ENCODE measurements around the gene TFAP2E. TPM values are rescaled to one million over a fixed set of nuclear protein-coding genes. Genes with fewer than 3 reads are reported as not detected.

TFAP2E gene
- total RNA-seq, 2 experiments from 2014 or later = 0.17 to 0.76 TPM

- H3K9me3 Mint-ChIP-seq = no peaks in the 10 kb centered on the region
- intact Hi-C loops (cut with micrococcal nuclease) = loop anchor here (1.0 kb wide), 3 partner anchors 15 to 86 kb away; no protein-coding TSS in a partner anchor
- H3K4me1 Mint-ChIP-seq (ENCODE audit: low read depth) = peaks cover 76% of the 10 kb centered on the region
- no peak for DNase-seq
- peak overlapping the region; percentile 16 for H3K4me3 Mint-ChIP-seq
- ChIA-PET CTCF (interaction anchor here (0.7 to 5.0 kb wide), 5 partner anchors 12 to 176 kb away, joined by 3 to 69 read pairs (median 4); no protein-coding TSS in a partner anchor), POLR2A (interaction anchor here (0.8 to 4.1 kb wide), 5 partner anchors 16 to 87 kb away, joined by 3 to 13 read pairs (median 5); partner anchors contain the start of gene KIAA0319L)
- H3K36me3 Mint-ChIP-seq = peaks cover 1% of the 10 kb centered on the region
- no peaks in the 10 kb centered on the region for H3K27me3 Mint-ChIP-seq
- H3K27ac Mint-ChIP-seq = peak overlapping the region; percentile 87
These were observed 33.3 kb upstream of the TFAP2E start for GRCh38 chr1:35539824-35540261.

GRCh38 chr1:35544976-35545375 is 28.1 kb upstream of the TFAP2E start:
- intact Hi-C loops (cut with micrococcal nuclease) = loop anchor here (1.0 kb wide), 1 partner anchor 94 kb away; no protein-coding TSS in a partner anchor
- no peaks in the 10 kb centered on the region for H3K27me3 Mint-ChIP-seq
- CTCF ChIA-PET = interaction anchor here (0.7 to 3.6 kb wide), 9 partner anchors 20 to 692 kb away, joined by 3 to 74 read pairs (median 3); no protein-coding TSS in a partner anchor
- POLR2A ChIA-PET = interaction anchor here (1.0 kb wide), 1 partner anchor 13 kb away, joined by 3 read pairs; the partner anchor contains the start of genes KIAA0319L and NCDN
- DNase-seq = peak; percentile 69
- H3K4me3 Mint-ChIP-seq = no peak overlapping the region
- peaks cover 9% of the 10 kb centered on the region for H3K36me3 Mint-ChIP-seq
- H3K27ac Mint-ChIP-seq = no peak overlapping the region
- H3K4me1 Mint-ChIP-seq (ENCODE audit: low read depth) = peaks cover 49% of the 10 kb centered on the region
- H3K9me3 Mint-ChIP-seq = no peaks in the 10 kb centered on the region

GRCh38 chr1:35546614-35547013 is 26.5 kb upstream of the TFAP2E start:
- Mint-ChIP-seq H3K4me3 (no peak overlapping the region), H3K27me3 (no peaks in the 10 kb centered on the region), H3K9me3 (no peaks in the 10 kb centered on the region), H3K36me3 (peaks cover 10% of the 10 kb centered on the region), H3K27ac (no peak overlapping the region), H3K4me1 (ENCODE audit: low read depth) (peaks cover 40% of the 10 kb centered on the region)
- ChIA-PET POLR2A (no interaction called here), CTCF (interaction anchor here (3.6 kb wide), 1 partner anchor 96 kb away, joined by 74 read pairs; no protein-coding TSS in a partner anchor)
- no peak for DNase-seq
- intact Hi-C loops (cut with micrococcal nuclease) = no loop called here

- DNase-seq = no peak
- POLR2A ChIA-PET = interaction anchor here (0.6 kb wide), 1 partner anchor 44 kb away, joined by 3 read pairs; no protein-coding TSS in a partner anchor
- Mint-ChIP-seq H3K27ac (no peak overlapping the region), H3K4me1 (ENCODE audit: low read depth) (peaks cover 53% of the 10 kb centered on the region), H3K4me3 (no peak overlapping the region), H3K36me3 (peaks cover 16% of the 10 kb centered on the region), H3K9me3 (no peaks in the 10 kb centered on the region), H3K27me3 (no peaks in the 10 kb centered on the region)
- intact Hi-C loops (cut with micrococcal nuclease) = loop anchor here (10.0 kb wide), 2 partner anchors 689 to 1921 kb away; partner anchors contain the start of gene ZC3H12A
- CTCF ChIA-PET = interaction anchor here (1.1 to 1.8 kb wide), 2 partner anchors 10 to 102 kb away, joined by 3 to 9 read pairs; no protein-coding TSS in a partner anchor
These were observed 19.3 kb upstream of the TFAP2E start for GRCh38 chr1:35553851-35554250.

GRCh38 chr1:35554266-35555211 is 18.6 kb upstream of the TFAP2E start:
- H3K4me1 Mint-ChIP-seq (ENCODE audit: low read depth) = peaks cover 55% of the 10 kb centered on the region
- peaks cover 16% of the 10 kb centered on the region for H3K36me3 Mint-ChIP-seq
- H3K27me3 Mint-ChIP-seq = no peaks in the 10 kb centered on the region
- H3K9me3 Mint-ChIP-seq = no peaks in the 10 kb centered on the region
- ChIA-PET CTCF (interaction anchor here (1.8 to 9.2 kb wide), 2 partner anchors 103 to 104 kb away, joined by 9 to 138 read pairs; no protein-coding TSS in a partner anchor), POLR2A (no interaction called here)
- H3K4me3 Mint-ChIP-seq = no peak overlapping the region
- DNase-seq = no peak
- intact Hi-C loops (cut with micrococcal nuclease) = loop anchor here (1.0 to 10.0 kb wide), 7 partner anchors 15 to 1920 kb away; partner anchors contain the start of genes PSMB2, SFPQ, ZC3H12A and ZMYM6
- H3K27ac Mint-ChIP-seq = no peak overlapping the region

- ChIA-PET CTCF (interaction anchor here (1.1 to 9.2 kb wide), 4 partner anchors 104 to 172 kb away, joined by 3 to 138 read pairs (median 4); no protein-coding TSS in a partner anchor), POLR2A (interaction anchor here (2.3 to 2.9 kb wide), 4 partner anchors 16 to 215 kb away, joined by 10 to 21 read pairs (median 14); partner anchors contain the start of gene CLSPN)
- Mint-ChIP-seq H3K27ac (peak overlapping the region; percentile 62), H3K4me3 (peak overlapping the region; percentile 97), H3K27me3 (no peaks in the 10 kb centered on the region), H3K36me3 (peaks cover 16% of the 10 kb centered on the region), H3K9me3 (no peaks in the 10 kb centered on the region), H3K4me1 (ENCODE audit: low read depth) (peaks cover 57% of the 10 kb centered on the region)
- intact Hi-C loops (cut with micrococcal nuclease) = loop anchor here (1.0 to 10.0 kb wide), 7 partner anchors 16 to 1920 kb away; partner anchors contain the start of genes PSMB2, SFPQ, ZC3H12A and ZMYM6
- no peak for DNase-seq
These were observed 17.9 kb upstream of the TFAP2E start for GRCh38 chr1:35555212-35555584.

- Mint-ChIP-seq H3K4me3 (peak overlapping the region; percentile 97), H3K9me3 (no peaks in the 10 kb centered on the region), H3K27me3 (no peaks in the 10 kb centered on the region), H3K27ac (peak overlapping the region; percentile 62), H3K4me1 (ENCODE audit: low read depth) (peaks cover 57% of the 10 kb centered on the region), H3K36me3 (peaks cover 16% of the 10 kb centered on the region)
- POLR2A ChIA-PET = interaction anchor here (0.6 to 2.9 kb wide), 7 partner anchors 15 to 288 kb away, joined by 3 to 21 read pairs (median 10); partner anchors contain the start of gene CLSPN
- DNase-seq = no peak
- intact Hi-C loops (cut with micrococcal nuclease) = loop anchor here (1.0 to 10.0 kb wide), 7 partner anchors 17 to 1919 kb away; partner anchors contain the start of genes PSMB2, SFPQ, ZC3H12A and ZMYM6
- CTCF ChIA-PET = interaction anchor here (0.7 to 9.2 kb wide), 12 partner anchors 9 to 256 kb away, joined by 3 to 138 read pairs (median 6); no protein-coding TSS in a partner anchor
These were observed 17.3 kb upstream of the TFAP2E start for GRCh38 chr1:35555601-35556477.

GRCh38 chr1:35556484-35557117 is 16.5 kb upstream of the TFAP2E start:
- peak overlapping the region; percentile 97 for H3K4me3 Mint-ChIP-seq
- DNase-seq = no peak
- no peaks in the 10 kb centered on the region for H3K27me3 Mint-ChIP-seq
- peaks cover 15% of the 10 kb centered on the region for H3K36me3 Mint-ChIP-seq
- peaks cover 60% of the 10 kb centered on the region for H3K4me1 Mint-ChIP-seq (ENCODE audit: low read depth)
- intact Hi-C loops (cut with micrococcal nuclease) = loop anchor here (5.0 to 10.0 kb wide), 5 partner anchors 86 to 1918 kb away; partner anchors contain the start of genes PSMB2, SFPQ, ZC3H12A and ZMYM6
- H3K27ac Mint-ChIP-seq = peak overlapping the region; percentile 62
- POLR2A ChIA-PET = interaction anchor here (0.9 to 2.9 kb wide), 8 partner anchors 12 to 289 kb away, joined by 3 to 21 read pairs (median 10); partner anchors contain the start of gene CLSPN
- CTCF ChIA-PET = interaction anchor here (0.8 to 9.2 kb wide), 12 partner anchors 8 to 256 kb away, joined by 3 to 138 read pairs (median 6); no protein-coding TSS in a partner anchor
- no peaks in the 10 kb centered on the region for H3K9me3 Mint-ChIP-seq

GRCh38 chr1:35557118-35557610 is 15.9 kb upstream of the TFAP2E start, which contains the start of gene KIAA0319L:
TSS of gene KIAA0319L (minus strand) at chr1:35557403. CDS start at chr1:35554491, 2,912 bp downstream.
- Mint-ChIP-seq H3K4me1 (ENCODE audit: low read depth) (peaks cover 58% of the 10 kb centered on the region), H3K27me3 (no peaks in the 10 kb centered on the region), H3K36me3 (peaks cover 9% of the 10 kb centered on the region), H3K27ac (peak within 1 kb of the TSS; percentile 95), H3K9me3 (no peaks in the 10 kb centered on the region), H3K4me3 (peak within 1 kb of the TSS; percentile 97)
- ChIA-PET POLR2A (interaction anchor here (0.9 to 2.9 kb wide), 8 partner anchors 12 to 213 kb away, joined by 3 to 21 read pairs (median 10); partner anchors contain the start of gene CLSPN), CTCF (interaction anchor here (0.6 to 9.2 kb wide), 10 partner anchors 8 to 255 kb away, joined by 3 to 138 read pairs (median 6); no protein-coding TSS in a partner anchor)
- no peak for DNase-seq
- intact Hi-C loops (cut with micrococcal nuclease) = loop anchor here (5.0 to 10.0 kb wide), 5 partner anchors 85 to 1918 kb away; partner anchors contain the start of genes PSMB2, SFPQ, ZC3H12A and ZMYM6

Measured in activated CD4-positive, alpha-beta memory T cell treated with anti-CD3 and anti-CD28 coated beads for 36 hours (primary cell).